Endometrium (tissue), 2 donors: ENCODE data around the gene LAGE3.

ENCODE experiments used
- FAIRE-seq: peaks from 2 replicates; lab custom pipeline; 2012; peaks lifted over from hg19 to GRCh38; lab: Jason Lieb, UNC
- donor health status: control.
- donor health status: control.

Gene LAGE3, protein sequence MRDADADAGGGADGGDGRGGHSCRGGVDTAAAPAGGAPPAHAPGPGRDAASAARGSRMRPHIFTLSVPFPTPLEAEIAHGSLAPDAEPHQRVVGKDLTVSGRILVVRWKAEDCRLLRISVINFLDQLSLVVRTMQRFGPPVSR

DNA sequence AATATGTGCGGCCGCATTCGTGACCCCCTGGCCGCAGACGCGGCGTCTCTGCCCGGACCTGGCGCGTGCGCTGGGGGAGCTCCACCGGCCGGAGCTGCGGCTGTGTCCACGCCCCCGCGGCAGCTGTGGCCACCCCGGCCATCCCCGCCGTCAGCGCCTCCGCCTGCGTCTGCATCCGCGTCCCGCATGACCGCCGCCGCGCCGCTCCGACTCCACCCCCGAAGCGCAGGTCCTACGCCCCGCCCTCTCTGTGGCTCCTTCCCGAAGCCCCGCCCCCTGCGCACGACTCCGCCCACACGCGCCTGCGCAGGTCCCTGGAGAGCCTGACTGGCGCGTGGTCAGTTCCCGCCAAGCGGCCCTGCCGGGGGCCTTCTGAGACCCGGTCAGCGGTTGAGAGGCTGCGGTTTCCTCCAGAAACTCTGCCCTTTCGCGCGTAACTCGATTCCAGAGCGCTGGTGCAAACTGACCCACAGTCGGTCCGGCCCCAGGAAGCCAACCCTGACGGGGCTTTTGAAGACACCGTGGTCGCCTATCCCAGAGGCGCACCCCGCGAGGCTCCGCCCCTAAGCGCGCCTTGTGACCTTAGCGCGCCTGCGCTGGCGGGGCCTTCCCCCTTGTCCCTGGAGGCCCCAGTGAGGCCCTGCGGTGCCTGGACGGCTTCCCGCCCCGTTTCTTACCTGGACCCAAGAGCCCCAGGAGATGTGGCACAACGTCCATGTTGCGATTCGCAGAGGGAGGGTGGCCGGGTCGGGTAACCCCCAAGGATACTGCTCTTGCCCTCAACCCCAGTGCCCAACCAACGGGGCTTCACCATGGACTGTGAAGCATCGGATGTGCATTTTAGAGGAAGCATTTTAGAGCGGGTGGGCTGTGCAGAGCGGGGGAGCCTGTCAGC, at the start of gene LAGE3:
LAGE3 (minus strand) TSS at position 554 of the 895 bp plus-strand sequence; CDS start at position 188, 366 bp downstream.
- no peak for FAIRE-seq

DNA sequence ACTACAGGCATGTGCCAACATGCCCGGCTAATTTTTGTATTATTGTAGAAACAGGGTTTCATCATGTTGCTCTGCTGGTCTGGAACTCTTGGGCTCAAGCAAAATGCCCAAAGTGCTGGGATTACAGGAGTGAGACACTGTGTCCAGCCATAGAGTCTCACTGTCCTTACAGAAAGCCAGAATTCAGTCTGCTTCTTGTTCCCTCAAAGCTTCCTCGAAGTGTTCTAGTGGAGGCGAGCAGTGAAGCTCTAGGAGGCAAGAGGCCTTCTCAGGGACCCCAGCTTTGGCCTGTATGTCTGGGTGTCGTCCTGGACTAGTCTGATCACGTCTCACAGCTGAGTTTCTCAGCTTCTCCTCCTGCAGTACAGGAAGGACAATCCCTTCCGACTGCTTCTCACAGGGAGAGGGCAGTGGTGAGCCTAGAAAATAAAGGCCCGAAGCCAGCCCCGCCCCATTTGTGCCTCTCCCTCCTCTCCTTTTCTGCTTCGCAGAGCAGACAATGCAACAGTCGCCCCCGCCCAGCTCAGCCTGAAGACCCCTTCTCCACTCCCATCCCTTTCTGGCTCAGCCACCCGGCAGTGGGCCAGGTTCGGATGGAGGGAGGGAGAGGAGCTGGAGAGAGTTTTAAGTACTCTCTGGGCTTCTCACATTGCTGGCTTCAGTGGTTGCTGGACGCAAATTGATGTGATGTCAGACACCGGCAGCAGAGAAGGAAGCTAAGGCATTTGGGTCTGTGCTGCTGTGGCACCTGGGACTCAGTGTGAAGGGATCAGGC, 48.0 kb upstream of the LAGE3 start:
- FAIRE-seq: no peak

DNA sequence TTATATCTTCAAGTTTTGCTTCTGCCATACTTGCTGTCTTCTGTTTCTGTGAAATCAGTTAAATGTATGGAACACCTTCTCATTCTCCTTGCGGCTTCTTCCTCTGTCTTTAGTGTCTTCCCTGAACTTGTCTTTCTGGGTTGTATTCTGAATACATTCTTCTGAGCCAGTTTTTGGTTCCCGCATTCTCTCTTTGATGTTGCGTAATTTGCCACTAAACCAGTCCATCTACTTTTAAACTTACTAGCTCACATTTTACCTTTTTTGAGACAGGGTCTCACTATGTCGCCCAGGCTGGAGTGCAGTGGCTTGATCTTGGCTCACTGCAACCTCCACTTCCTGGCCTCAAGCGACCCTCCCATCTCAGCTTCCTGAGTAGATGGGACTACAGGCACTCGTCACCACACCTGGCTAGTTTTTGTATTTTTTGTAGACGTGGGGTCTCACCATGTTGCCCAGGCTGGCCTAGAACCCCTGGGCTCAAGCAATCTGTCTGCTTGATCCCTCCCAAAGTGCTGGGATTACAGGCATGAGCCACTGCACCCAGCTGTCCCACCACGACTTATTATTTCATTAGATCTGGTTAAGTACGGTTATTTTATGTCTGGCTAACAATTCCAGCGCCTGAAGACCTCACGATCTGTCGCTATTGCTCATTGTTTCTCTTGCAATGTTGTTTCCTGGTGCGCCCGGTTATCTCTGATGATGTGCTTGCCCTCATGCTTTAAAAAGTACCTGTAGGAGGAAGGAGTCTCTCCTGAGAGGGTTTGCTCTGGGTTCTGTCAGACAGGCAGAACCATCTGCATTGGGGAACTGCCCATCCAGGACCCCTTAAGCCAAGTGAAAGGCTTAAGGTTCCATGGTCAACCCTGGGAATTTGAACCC, 46.8 kb upstream of the LAGE3 start:
- FAIRE-seq: no peak

- no peak for FAIRE-seq
Measured at GRCh38 chrX:154519389-154519788, 40.3 kb upstream of the LAGE3 start.

GRCh38 chrX:154517101-154517781, 38.2 kb upstream of the LAGE3 start:
- no peak for FAIRE-seq

- no peak for FAIRE-seq
Measured at GRCh38 chrX:154516656-154517100, 37.6 kb upstream of the LAGE3 start.

DNA sequence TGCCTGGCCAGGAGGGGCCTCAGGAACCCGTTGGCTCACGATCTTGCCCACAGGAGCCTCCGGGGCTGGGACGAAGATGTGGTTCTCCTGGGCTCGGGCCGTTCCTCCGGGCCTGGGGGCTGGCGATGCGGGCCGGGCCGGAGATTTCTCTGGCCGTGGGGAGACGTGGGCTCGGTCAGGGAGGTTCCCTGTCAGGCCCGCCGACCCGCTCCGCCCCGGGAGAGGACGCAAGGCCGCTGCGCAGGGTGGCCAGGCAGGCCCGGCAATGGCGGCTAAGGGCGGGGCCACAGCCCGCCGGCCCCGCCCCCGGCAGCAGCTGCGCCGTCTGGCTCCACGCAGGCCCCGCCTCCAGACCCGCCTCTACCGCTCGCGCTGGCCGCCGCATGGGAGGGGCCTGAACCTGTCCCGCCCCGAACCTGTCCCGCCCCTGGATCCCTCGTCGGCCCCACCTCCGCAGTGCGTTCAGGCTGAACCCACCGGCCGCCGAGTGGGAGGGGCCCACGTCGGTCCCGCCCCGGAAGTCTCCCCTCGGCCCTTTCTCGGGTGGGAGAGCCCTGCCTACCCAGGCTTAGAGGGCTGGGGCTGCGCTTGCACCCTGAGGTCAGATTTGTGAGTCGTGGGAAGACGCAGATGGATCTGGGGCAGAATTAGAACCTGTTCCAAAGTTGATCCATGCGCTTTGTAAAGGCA, 37.0 kb upstream of the LAGE3 start, which contains the start of gene FAM3A:
FAM3A (minus strand) TSS at position 267 of the 690 bp plus-strand sequence. CDS start 460 bp downstream, outside the sequence.
- FAIRE-seq: no peak

DNA sequence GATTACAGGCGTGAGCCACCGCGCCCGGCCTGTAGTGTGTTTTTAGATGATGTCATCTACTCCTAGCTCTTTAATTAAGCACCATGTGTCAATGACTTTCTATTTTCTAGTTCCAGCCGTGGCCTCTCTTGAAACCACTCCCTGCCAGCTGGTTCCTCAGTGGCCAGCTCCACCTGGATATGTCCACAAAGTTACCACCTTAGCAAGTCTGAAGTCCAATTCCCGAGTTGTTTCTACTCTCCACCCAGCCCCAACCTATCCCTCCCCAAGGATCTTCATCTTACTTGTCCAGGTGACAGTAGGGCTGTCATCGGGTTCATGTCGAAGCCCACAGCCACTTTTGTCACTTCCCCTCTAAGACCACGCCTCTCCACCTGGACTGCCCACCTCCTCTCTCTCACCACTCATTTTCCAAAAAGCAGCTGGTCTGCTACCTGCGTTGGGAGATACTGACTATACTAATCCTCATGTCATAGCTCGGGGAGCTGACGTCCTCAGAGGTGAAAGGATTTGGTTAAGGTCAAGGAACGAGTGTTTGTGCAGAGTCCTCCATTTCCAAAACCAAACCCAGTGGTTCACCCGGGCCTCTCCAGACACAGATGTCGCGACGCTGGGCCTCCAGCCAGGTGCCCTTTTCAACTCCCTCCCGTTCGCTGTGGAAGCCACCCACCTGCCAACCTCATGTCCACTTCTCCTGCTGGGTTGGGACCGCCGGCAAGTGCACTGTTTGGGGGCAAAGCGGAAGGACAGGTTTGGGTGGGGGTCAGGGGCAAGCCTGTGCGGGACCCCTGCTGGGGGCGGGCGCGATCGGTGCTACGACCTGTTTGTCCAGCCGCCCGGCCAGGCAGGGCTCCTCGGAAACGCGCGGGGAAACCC, 36.2 kb upstream of the LAGE3 start:
- FAIRE-seq: no peak

- no peak for FAIRE-seq
Measured at GRCh38 chrX:154513716-154514115, 34.6 kb upstream of the LAGE3 start.

DNA sequence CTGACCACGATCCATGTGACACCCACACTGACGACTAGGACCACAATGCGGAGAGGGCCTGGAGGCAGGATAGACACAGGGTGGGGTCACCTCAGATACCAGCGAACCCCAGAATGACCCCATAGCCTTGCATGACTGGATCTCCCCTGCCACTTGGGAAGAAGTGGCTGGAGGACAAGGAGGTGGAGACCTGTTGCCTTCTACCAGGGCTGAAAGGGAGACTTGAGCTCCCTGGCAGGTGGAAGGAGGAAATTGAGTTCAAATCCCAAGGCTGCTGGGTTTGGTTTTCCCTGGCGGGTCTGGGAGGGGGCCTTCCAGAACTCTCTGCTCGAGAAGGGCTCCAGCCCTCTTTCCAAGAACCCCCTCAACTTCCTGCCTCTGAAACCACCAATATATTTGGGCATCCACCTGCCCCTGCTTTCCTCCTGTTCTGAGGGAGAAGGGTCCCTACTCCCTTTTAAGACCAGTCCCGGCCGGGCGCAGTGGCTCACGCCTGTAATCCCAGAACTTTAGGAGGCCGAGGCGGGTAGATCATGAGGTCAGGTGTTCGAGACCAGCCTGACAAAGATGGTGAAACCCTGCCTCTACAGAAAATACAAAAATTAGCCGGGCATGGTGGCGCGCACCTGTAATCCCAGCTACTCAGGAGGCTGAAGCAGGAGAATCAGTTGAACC, 33.9 kb upstream of the LAGE3 start:
- no peak for FAIRE-seq

GRCh38 chrX:154511761-154512160, 32.7 kb upstream of the LAGE3 start:
- FAIRE-seq: no peak

DNA sequence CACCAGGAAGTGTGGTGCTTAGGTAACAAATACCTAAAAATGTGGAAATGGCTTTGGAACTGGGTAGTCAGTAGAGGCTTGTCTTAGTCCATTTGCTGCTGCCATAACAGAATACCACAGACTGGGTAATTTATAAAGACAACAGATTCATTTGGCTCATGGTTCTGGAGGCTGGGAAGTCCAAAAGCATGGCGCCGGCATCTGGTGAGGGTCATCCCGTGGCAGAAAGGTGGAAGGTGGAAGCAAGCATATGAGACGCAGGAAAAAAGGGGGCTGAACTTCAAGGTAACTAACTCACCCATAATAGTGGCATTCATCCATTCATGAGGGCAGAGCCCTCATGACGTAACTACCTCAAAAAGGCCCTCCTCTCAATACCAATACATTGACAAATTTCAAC, 30.4 kb upstream of the LAGE3 start:
- FAIRE-seq: no peak

- no peak for FAIRE-seq
Measured at GRCh38 chrX:154508384-154508745, 29.3 kb upstream of the LAGE3 start.

GRCh38 chrX:154507673-154508383, 28.7 kb upstream of the LAGE3 start:
- no peak for FAIRE-seq

DNA sequence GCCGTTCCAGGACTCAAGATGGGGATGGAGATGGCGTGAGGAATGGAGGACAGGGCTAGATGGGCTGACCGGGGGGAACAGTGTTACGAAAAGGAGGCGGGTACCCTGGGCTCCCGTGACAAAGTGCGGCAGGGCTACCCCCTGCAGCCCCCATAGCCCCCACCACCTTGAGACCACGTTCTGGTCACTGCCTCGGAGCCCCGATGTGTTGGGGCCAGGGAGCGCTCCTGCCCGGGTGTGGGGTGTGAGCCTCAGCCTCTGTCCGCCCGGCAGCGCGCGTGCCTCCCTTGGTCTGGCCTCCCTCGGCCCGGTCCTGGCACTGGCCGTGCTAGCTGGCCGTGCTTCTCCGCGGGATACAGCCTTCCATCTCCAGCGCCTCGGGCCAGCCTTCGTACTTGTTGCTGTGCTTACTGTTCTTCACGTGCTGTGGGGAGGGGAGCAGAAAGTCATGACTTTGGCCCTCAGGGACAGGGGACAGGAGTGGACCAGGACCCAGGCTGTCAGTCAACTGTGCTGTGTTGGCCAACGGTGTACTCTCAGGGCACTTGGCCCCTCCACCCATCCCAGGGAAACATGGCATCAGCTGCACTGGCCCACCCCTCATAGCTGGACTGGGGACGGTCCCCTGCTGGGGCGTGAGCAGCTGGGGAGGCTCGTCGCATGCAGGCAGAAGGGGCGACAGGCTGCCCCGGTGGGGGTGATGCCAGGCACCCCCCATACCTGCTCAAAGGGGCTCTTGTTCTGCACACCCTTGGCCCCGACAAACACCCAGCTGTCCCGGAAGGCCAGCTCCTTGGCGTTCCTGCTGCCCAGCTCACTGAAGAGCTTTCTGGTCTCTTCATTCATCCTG, 27.6 kb upstream of the LAGE3 start:
- FAIRE-seq: no peak

GRCh38 chrX:154505734-154506133, 26.7 kb upstream of the LAGE3 start:
- no peak for FAIRE-seq

DNA sequence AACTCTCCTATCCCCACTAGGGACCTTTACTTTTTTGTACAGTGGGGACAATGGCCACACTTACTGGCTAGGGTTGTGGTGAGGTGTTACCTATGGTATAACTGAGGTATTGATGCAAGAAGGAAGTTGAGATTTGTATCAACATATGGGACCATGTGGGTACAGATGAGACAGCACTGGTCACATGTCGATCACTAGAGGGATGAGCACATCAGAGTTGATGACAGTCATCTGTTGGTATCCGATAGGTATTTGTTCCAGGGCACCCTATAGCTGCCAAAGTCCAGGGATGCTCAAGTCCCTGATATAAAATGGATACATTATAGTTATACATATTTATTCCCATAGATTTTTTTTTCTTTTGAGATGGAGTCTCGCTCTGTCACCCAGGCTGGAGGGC, 23.9 kb upstream of the LAGE3 start:
- no peak for FAIRE-seq
